Islet precursor cell (in vitro differentiated cells): Measurements from ENCODE around the gene ETV5.

Experiments
- DNase-seq: peaks from one replicate; pipeline ENCODE4 v3.0.0-alpha.2; 2018

The ETV5 gene

GRCh38 chr3:186121968-186122367 lies 13.1 kb upstream of the ETV5 start:
- peak; percentile 83 for DNase-seq

DNA sequence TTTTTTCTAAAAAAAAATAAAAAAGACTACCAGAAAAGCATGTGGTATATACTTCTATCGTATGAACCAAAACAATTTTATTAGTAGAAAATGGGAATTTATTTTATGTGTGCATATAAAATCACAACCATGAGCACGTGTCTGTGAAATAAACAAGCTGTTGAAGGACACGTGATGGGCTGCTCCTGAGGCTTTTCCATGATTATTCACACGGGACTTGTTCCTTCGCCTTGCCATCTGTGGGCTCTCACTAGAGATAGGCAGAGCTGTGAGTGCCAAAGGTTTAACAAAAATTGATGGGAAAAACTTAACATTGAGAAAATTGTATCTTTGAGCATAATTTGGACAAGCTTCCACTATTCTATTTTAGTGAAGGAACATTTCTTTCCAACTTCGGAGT lies 12.4 kb upstream of the ETV5 start:
- no peak for DNase-seq

GRCh38 chr3:186119499-186119898 lies 10.6 kb upstream of the ETV5 start:
- DNase-seq: no peak

- DNase-seq: no peak
Measured at GRCh38 chr3:186118692-186119091, 9.8 kb upstream of the ETV5 start.

- no peak for DNase-seq
Measured at GRCh38 chr3:186117521-186118134, 8.7 kb upstream of the ETV5 start.

DNA sequence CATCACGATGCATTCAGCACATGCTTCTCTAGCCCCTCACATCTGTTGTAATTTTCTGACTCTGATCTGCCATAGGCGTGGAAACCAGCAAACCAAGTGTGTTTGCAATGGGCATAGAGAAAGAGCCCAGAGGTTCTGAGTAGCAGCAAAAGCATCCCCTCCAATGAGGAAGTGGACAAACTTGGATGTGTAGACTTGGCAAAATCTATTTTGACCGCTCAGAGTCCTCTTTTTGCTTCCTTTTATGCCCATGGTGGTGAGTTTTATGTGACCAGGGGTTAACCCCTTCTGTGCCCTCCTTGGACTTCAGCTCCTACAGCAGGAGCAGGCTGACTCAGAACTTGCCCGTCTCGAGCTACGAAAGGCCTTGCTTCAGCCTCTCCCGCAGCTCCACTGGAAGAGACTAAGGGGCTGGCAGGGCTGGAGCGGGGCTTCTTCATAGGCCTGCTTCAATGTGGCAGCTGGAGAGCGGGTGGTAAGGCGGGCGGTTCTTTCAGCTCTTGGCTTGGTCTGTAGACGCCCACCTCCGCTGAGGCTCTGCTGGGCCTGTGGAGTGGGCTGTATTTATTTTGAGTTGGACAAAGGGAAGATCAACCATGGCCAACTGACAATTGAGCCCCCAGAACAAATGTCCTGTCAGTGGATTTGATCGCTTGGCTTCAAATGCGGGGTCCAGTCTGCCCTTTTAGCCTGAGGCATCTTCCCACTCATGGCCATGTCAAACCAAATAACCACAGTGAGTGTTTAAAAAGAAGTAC lies 6.5 kb upstream of the ETV5 start:
- no peak for DNase-seq

GRCh38 chr3:186110975-186111974 lies 2.4 kb upstream of the ETV5 start:
- DNase-seq: no peak

DNA sequence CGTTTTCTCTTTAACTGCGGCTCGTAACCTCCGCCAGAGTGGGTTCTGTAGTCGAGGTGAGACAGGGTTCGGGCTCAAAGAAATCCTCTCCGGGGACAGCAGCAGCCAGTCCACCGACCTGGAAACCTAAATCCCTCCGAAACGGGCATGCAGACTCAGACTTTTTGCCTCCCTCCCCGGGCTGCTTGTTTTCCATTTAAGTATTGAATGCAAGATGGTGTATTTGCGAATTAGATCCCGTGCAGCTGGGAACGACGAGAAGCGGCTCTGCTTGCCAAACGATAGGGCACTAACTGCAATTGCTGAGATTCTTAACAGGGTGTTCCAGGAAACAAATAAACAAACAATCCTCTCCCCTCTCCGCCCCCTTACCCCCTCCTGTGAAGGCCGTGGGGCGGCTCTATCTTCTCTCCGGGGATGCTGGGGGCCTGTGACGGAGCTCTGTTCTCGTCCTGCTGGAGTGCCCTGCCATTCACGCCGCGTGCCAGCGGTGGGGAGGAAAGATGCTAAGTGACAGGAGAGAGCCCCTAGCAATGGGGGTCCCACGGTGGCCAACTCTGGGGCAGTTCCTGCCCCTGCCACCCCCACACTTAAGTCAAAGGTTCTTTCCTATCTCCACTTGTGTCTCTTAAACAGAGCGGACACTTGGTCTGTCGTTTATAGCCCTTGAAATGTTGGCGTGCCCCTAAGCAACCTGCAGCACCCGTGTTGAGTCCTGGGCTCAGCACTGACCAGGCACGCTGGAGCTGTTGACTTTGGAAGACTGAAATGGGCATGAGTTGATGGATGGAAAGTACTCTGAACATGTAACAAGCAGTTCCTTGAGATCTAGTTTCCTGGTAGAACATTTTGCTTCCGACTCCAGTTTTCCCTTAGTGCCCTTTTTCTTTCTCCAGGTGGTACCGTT lies 1.3 kb upstream of the ETV5 start:
- peak; percentile 66 for DNase-seq

DNA sequence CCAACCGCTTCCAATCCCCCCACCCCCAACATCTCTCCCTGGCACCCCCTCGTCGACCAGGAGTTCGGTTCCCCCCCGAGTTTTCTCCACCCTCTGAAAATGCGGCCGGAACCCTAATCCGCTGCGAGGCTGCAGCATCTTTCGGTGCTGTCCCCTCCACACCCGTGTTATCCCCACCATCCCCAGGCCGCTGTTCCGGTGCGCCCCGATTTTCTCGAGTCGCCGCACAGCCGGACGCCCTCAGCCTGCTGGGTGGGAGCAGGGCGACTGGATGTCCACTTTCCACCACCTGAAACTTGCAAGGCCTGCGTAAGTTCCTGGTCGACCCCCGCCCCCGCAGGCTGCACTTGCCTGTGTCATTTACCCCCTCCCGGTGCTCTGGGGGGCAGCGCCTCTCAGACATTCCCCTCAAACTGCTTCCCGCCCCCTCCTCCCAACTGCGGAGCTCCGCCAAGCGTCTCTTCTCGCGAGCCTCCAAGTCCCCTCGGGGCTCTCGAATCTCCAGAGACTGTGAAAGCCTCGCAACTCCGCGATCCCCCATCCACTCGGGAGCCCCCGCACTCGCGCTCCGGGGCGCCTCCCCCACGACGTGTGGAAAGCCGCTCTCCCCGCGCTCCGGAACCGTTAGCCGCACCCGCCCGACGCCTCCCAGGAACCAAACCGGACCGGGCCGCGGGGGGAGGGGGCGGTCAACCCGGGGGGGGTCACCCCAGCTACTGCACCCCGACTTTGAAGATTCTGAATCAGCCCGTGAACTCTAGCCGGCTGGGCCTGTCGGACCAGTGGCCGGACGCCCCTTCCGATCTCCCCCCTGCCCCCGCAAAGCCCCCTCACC lies 566 bp downstream of the ETV5 start:
- peak; percentile 88 for DNase-seq

- DNase-seq: peak; percentile 90
Measured at GRCh38 chr3:186107215-186108105, 1.4 kb downstream of the ETV5 start.

- DNase-seq: no peak
Measured at GRCh38 chr3:186105543-186105942, 3.3 kb downstream of the ETV5 start.

DNA sequence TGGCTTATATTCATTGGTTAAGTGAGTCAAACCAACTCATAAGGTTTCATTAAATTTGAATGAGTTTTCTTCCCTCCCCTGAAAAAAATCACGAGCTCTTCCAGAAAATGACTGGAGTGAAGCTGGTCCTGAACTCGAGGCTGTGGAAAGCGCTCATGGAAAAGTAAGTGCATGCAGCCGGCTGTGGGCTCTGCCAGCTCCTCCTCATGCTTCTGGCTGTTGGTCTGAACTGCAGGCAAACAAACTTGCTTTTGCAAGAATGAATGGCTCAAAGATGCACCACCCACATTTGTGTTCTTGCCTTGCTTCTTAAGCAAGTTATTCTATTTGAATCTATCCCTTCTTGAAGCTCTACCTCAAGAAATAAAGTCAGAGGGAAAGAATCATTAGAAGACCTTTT lies 6.2 kb downstream of the ETV5 start:
- no peak for DNase-seq

DNA sequence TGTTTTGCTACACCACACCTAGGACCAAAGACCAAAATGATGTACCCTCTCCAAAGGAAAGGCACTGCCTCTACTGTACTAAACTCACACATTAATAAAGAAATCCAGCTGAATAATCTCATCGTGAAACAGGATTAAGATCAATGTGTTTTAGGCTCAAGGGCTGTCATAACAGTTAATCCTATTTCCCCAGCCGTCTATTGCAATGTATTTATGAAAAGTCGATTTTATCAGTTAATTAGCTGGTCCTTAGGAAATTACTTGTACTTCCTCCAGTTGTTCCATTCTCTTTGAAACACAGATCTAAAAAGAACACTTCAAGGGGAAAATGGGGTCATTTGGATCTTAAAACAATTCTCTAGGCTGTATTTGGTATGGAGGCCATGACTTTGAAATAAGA lies 8.5 kb downstream of the ETV5 start:
- DNase-seq: no peak

- DNase-seq: no peak
Measured at GRCh38 chr3:186099178-186099577, 9.7 kb downstream of the ETV5 start.

DNA sequence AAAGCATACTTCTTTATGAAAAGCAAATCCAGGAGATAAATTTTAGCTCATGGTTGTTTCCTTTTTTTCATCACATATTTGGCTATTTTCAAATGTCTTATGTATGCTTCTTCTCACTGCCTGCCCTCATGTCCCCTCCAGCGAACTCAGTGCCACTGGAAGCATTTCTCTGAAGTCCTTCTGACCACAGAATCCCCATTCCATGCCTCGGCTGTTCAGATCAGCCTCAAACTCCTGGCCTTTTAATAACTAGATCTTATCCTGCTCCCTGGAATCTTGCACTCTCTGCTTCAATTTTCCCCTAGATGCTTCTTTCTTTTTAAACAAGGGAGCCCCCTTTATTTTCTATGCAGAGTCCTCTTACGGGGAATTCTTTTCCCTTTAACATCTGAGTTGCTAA lies 10.1 kb downstream of the ETV5 start:
- DNase-seq: peak; percentile 63

DNA sequence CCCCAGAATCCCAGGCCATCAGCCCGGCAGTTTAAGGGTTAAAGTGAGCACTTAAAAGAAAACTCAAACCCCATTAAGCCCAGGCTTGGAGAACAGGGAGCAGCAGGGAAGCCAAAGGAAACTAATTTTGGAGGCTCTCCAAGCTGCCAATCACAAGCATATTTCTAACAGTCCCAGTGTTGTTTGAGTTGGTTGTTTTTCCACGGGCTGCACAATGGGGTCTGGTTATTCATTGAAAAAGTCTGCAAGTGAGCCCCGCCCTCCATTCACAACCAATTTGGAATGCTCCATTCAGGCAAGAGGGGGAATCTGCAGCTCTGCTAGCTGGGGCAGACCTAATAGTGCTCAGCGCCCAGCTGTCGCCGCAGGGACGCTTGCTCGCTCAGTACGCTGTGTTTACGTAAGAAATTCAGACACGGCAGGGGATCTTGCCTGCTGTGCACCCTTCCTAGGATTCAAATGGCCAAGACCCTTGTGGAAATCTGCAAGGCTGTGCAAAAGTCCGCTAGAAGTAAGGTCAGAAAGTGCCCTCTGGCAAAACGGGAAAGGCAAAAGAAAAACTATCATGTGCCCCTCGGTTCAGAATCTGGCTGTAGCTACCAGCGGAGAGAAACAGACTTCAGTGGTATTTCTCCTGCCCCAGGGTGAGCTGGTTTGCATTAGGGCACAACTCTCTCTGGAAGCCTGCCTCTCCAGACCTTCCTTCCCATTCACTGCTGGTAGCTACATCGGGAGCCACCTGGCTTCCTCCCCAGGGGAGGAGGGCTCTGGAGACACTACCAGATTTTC lies 11.0 kb downstream of the ETV5 start:
- DNase-seq: peak; percentile 96

- no peak for DNase-seq
Measured at GRCh38 chr3:186097317-186097662, 11.6 kb downstream of the ETV5 start.

- no peak for DNase-seq
Measured at GRCh38 chr3:186096290-186096689, 12.6 kb downstream of the ETV5 start.

DNA sequence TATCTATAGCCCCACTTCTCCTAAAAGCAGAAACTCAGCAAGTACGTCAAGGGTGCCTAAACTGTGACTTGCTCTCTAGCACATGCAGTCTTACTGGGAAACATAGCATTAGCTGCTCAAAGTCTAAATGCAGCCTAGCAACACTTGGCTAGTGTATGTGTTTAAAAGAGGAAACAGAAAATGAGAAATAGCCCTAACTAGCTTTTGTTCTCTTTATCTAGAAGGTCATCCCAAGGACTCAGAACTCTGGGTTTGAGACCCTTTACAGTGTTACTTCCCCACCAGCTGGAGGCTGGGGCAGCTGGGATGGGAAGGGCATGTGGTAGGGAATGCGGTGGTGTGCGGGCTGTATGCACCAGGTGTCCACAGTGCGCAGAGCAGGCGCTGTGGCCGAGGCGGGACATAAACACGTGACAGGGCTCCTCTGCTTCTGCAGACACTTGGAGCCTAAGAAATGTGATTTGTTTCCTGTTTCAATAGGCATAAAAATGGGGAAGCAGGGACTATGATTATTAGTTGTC lies 13.3 kb downstream of the ETV5 start:
- no peak for DNase-seq
